Gastroesophageal sphincter (tissue), 4 donors: Measurements from ENCODE around the gene NRXN3. TPM values are rescaled to one million over a fixed set of nuclear protein-coding genes. Genes with fewer than 3 reads are reported as not detected.

Source experiments
- ATAC-seq: fragments of 150-250 bp; one replicate; pipeline ENCODE4 v1.9.1; 2016; ENCODE audit warnings: mild to moderate bottlenecking, moderate library complexity
- H3K27ac ChIP-seq, 4 donors: fragments of 200-600 bp; sonication (generic) in 3 of 4; 1 replicate in 3 of 4; 2 replicates in 1 of 4; pipeline ENCODE4 v1.5.1; 2016 to 2019
- H3K27me3 ChIP-seq: fragments of 200-600 bp; sonication (generic); one replicate; pipeline ENCODE4 v1.5.1; 2019
- H3K36me3 ChIP-seq, 2 donors: fragments of 200-600 bp; sonication (generic); one replicate each; pipeline ENCODE4 v1.5.1; 2019; ENCODE audit warnings: control low read depth in 1 of 2
- H3K4me1 ChIP-seq, 3 donors: fragments of 200-600 bp; sonication (generic); 1 replicate in 2 of 3; 2 replicates in 1 of 3; pipeline ENCODE4 v1.5.1; 2016 to 2019; ENCODE audit warnings: control low read depth in 2 of 3
- H3K4me3 ChIP-seq, 2 donors: fragments of 200-600 bp; sonication (generic); one replicate each; pipeline ENCODE4 v1.5.1; 2019; ENCODE audit warnings: mild to moderate bottlenecking in 1 of 2, moderate library complexity in 1 of 2
- H3K9me3 ChIP-seq, 3 donors: fragments of 200-600 bp; sonication (generic); one replicate each; pipeline ENCODE4 v1.5.1; 2017 to 2019; ENCODE audit warnings: control low read depth in 2 of 3
- EP300 ChIP-seq: sonication (generic); formaldehyde crosslinking; IDR thresholded peaks from one replicate; pipeline ENCODE4 v1.6.1; 2017; ENCODE audit warnings: antibody characterized with exemption, mild to moderate bottlenecking
- POLR2A ChIP-seq, 2 donors: fragments of 450-650 bp; IDR thresholded peaks; one replicate each; pipeline ENCODE4 v1.6.1; 2017; ENCODE audit warnings: antibody characterized with exemption in 2 of 2, mild to moderate bottlenecking in 2 of 2, moderate library complexity in 1 of 2
- POLR2AphosphoS5 ChIP-seq: sonication (generic); formaldehyde crosslinking; IDR thresholded peaks from one replicate; pipeline ENCODE4 v1.6.1; 2017; ENCODE audit warnings: antibody characterized with exemption
- WGBS, 2 donors: methylation state at CpG; one replicate each; pipeline ENCODE4 v1.1.5; 2018; ENCODE audit warnings: low coverage in 1 of 2; 5-methylcytosine and 5-hydroxymethylcytosine counted together
- total RNA-seq, 4 donors: library from RNA; depleted of rRNA; stranded (reverse); fragments of >200 nt; gene quantifications; one replicate each; pipeline ENCODE4 v1.1.0, GENCODE V29; 2016
- TF ChIP-seq, protein P1 (sequence below), 4 experiments: fragments of 200-600 bp in 2 of 4; fragments of 450-650 bp in 2 of 4; sonication (generic) in 1 of 4; IDR thresholded peaks; one replicate each; pipeline ENCODE4 v1.5.1; 2017 to 2019; ENCODE audit warnings: antibody characterized with exemption in 4 of 4, mild to moderate bottlenecking in 2 of 4, moderate library complexity in 2 of 4

NRXN3 gene
- total RNA-seq, 4 donors from 2014 or later: 74.2 to 192 (median 98.2) TPM

DNA sequence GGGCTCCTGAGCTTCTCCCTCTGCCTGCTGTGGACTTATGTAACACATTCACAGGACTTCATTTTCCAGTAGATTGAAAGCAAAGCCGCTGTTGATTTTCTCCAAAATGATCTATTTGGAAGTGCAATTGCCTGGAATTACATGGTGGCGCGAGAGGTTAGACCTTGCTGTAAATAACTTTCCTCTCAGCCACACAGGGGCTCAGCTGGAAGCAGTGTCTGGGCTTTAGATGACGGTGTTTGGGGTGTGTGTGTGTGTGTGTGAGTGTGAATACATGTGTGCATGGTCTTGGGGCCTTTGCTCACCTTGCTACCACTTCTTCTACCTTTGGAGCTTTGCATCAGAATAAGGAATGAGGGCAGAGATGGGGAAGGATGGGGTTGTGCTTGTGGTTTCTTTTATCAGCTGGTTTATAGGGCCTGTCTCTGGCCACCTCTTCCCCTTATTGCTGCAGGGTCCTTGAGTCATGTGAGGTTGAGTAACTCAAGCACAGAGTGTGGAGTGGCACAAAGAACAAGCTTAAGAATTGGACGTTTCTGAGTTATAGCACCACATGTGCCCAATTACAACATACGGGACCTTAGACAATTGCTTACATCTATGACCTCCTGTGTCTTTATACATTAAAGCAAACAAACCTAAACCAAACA, 280.6 kb downstream of the NRXN3 start:
- WGBS, 2 donors: 50% methylated on average over 3 of the region's 6 CpGs; no CpG with 5 or more reads in 1 of the 2 donors
- Histone ChIP-seq H3K4me3 (no peak overlapping the region), H3K27ac (no peak overlapping the region), H3K36me3 (no peaks in the 10 kb centered on the region), H3K27me3 (peaks cover 8% of the 10 kb centered on the region), H3K4me1 (no peaks in the 10 kb centered on the region), H3K9me3 (no peaks in the 10 kb centered on the region)
- TF ChIP-seq EP300 (no peak), POLR2A (IDR thresholded peaks at IDR 0.05) (no peak), POLR2AphosphoS5 (no peak)
- TF ChIP-seq, protein P1, sequence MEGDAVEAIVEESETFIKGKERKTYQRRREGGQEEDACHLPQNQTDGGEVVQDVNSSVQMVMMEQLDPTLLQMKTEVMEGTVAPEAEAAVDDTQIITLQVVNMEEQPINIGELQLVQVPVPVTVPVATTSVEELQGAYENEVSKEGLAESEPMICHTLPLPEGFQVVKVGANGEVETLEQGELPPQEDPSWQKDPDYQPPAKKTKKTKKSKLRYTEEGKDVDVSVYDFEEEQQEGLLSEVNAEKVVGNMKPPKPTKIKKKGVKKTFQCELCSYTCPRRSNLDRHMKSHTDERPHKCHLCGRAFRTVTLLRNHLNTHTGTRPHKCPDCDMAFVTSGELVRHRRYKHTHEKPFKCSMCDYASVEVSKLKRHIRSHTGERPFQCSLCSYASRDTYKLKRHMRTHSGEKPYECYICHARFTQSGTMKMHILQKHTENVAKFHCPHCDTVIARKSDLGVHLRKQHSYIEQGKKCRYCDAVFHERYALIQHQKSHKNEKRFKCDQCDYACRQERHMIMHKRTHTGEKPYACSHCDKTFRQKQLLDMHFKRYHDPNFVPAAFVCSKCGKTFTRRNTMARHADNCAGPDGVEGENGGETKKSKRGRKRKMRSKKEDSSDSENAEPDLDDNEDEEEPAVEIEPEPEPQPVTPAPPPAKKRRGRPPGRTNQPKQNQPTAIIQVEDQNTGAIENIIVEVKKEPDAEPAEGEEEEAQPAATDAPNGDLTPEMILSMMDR (IDR thresholded peaks at IDR 0.05): no peak
- no peak for ATAC-seq

GRCh38 chr14:78451319-78451695, 281.1 kb downstream of the NRXN3 start:
- Histone ChIP-seq H3K4me1 (no peaks in the 10 kb centered on the region), H3K9me3 (no peaks in the 10 kb centered on the region), H3K27me3 (peaks cover 8% of the 10 kb centered on the region), H3K4me3 (no peak overlapping the region), H3K27ac (no peak overlapping the region), H3K36me3 (no peaks in the 10 kb centered on the region)
- TF ChIP-seq, protein P1 (IDR thresholded peaks at IDR 0.05): no peak
- TF ChIP-seq EP300 (no peak), POLR2A (IDR thresholded peaks at IDR 0.05) (no peak), POLR2AphosphoS5 (no peak)
- 62 to 72% methylated on average over 2 of the region's 2 CpGs for WGBS, 2 donors
- ATAC-seq: no peak

DNA sequence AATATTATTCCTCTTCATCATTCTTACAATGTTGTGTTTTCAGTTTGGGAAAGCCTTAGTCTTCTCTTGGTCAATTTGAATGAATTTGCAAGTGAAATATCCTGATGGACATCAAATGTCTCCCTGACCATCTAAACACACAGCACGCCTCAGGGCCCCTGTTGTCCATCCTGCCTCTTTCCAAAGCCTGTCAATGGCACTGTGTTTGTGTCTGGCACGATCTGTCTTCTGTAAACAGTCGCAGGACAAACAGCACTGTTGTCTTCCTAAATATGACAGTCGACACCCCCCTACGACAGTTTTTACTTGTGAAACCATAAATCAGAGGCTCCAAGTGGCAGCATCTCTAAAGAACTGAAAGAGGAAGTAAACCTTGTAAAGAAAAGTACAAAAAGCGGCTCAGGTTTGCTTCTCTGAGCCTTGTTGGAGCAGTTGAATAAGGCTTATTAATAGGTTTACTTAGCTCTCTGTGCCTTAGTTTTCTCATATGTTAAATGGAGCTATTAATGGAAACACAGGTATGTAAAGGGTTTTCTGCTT, 285.8 kb downstream of the NRXN3 start:
- Histone ChIP-seq H3K4me3 (no peak overlapping the region), H3K36me3 (no peaks in the 10 kb centered on the region), H3K9me3 (no peaks in the 10 kb centered on the region), H3K4me1 (no peaks in the 10 kb centered on the region), H3K27me3 (no peaks in the 10 kb centered on the region), H3K27ac (no peak overlapping the region)
- TF ChIP-seq, protein P1 (IDR thresholded peaks at IDR 0.05): no peak
- TF ChIP-seq POLR2A (IDR thresholded peaks at IDR 0.05) (no peak), POLR2AphosphoS5 (no peak), EP300 (no peak)
- WGBS, 2 donors: 63 to 85% methylated on average over 2 to 6 of the region's 6 CpGs
- ATAC-seq: no peak

DNA sequence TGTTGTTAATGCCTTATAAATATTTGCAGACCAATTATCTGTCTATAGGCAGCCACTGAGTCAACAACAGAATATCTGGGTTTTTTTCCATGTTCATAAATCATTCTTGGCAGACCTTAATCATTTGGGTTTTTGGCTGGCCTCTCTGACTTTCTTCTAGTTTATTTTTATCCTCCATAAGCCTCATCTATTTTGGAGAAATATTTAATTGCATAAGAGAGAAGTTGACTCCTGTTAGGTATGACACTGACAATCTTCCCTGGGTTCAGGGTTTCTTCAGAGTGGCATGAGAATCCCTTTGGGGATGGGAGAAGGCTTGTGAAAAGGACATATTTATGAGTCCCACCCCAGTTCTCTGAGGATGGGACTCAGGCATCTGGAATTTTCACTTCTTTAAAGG, 299.8 kb downstream of the NRXN3 start:
- H3K4me1 ChIP-seq: no peaks in the 10 kb centered on the region
- no peaks in the 10 kb centered on the region for H3K36me3 ChIP-seq
- no peak overlapping the region for H3K27ac ChIP-seq
- ATAC-seq: no peak
- H3K27me3 ChIP-seq: no peaks in the 10 kb centered on the region
- H3K4me3 ChIP-seq: no peak overlapping the region
- H3K9me3 ChIP-seq: peaks cover 0 to 18% (median 0%) of the 10 kb centered on the region in 3 donors
- TF ChIP-seq, protein P1 (IDR thresholded peaks at IDR 0.05): no peak
- TF ChIP-seq POLR2AphosphoS5 (no peak), EP300 (no peak), POLR2A (IDR thresholded peaks at IDR 0.05) (no peak)

DNA sequence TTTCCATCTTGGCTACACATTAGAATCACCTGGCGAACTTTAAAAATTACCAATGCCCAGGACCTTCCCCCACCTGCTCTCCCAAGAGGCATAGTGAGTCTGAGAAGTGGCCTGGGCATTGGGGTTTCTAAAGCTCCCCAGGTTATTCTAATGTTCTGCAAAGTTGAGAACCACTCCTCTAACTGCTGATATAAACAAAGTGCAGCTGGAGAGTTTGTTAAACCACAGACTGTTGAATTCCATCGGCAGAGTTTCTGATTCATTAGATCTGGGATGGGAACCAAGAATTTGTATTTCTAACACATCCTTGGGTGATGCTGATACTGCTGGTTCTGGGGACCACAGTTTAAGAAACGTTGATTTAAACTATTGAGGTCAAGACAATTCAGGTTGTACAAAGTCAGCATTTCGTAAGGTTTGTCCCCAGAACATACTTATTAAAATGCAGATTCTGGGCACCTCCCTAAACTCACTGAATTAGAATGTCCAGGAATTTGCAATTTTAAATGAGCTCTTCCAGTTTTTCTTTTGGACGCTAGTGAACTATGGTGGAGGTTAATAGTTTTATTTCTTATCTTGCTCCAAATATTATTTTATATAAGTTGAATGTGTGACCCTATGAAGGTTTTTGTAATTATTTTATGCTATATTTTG, 309.1 kb downstream of the NRXN3 start:
- ATAC-seq: no peak
- 51 to 53% methylated on average over 5 of the region's 5 CpGs for WGBS, 2 donors

More for the DNA sequence above, 309.1 kb downstream of the NRXN3 start:
- Histone ChIP-seq H3K27ac (no peak overlapping the region), H3K4me3 (no peak overlapping the region), H3K4me1 (no peaks in the 10 kb centered on the region), H3K27me3 (peaks cover 2% of the 10 kb centered on the region), H3K9me3 (peaks cover 0 to under 1% (median 0%) of the 10 kb centered on the region in 3 donors), H3K36me3 (no peaks in the 10 kb centered on the region)
- TF ChIP-seq EP300: no peak
- no peak for TF ChIP-seq POLR2A (IDR thresholded peaks at IDR 0.05)
- TF ChIP-seq, protein P1 (IDR thresholded peaks at IDR 0.05): no peak
- TF ChIP-seq POLR2AphosphoS5: no peak
